GM23338 (cell line): ENCODE data around the gene ZNF276. TPM values are rescaled to one million over a fixed set of nuclear protein-coding genes. Genes with fewer than 3 reads are reported as not detected.

ENCODE experiments used
- CREB1 ChIP-seq: fragments of 250-450 bp; sonication (Bioruptor Pico); IDR thresholded peaks from 2 replicates; pipeline ENCODE4 v1.5.0; 2020; ENCODE audit warnings: low read depth, mild to moderate bottlenecking, moderate library complexity
- CTCF ChIP-seq, 2 experiments: fragments of 200-600 bp in 1 of 2; sonication (generic) in 1 of 2; conservative IDR thresholded peaks; 2 replicates each; pipeline versions ENCODE4 v1.5.1 to v1.6.1; 2016 to 2017; ENCODE audit warnings: antibody characterized with exemption in 2 of 2, low read depth in 2 of 2, mild to moderate bottlenecking in 2 of 2, moderate library complexity in 1 of 2
- EZH2 ChIP-seq: fragments of 200-600 bp; sonication (generic); IDR thresholded peaks from one replicate; pipeline ENCODE4 v1.8.0; 2017; ENCODE audit warnings: antibody characterized with exemption, mild to moderate bottlenecking, low read depth; ENCODE audit not compliant: unreplicated experiment
- EZH2phosphoT487 ChIP-seq: fragments of 200-600 bp; sonication (generic); IDR thresholded peaks from one replicate; pipeline ENCODE4 v1.8.1; 2018; ENCODE audit warnings: antibody characterized with exemption; ENCODE audit not compliant: unreplicated experiment
- REST ChIP-seq: IDR thresholded peaks from one replicate; pipeline ENCODE4 v1.6.1; 2018; ENCODE audit warnings: antibody characterized with exemption; ENCODE audit not compliant: unreplicated experiment
- ZNF114 ChIP-seq: fragments of 250-450 bp; sonication (Bioruptor Pico); IDR thresholded peaks from 2 replicates; pipeline ENCODE4 v1.5.0; 2020; ENCODE audit warnings: mild to moderate bottlenecking, moderate library complexity
- ZNF331 ChIP-seq: fragments of 250-450 bp; sonication (Bioruptor Pico); IDR thresholded peaks from 2 replicates; pipeline ENCODE4 v1.5.0; 2020; ENCODE audit warnings: low read depth, mild to moderate bottlenecking, moderate library complexity
- ZNF462 ChIP-seq: fragments of 250-450 bp; sonication (Bioruptor Pico); IDR thresholded peaks from 2 replicates; pipeline ENCODE4 v1.5.0; 2020; ENCODE audit warnings: mild to moderate bottlenecking, moderate library complexity
- polyA plus RNA-seq: library from polyadenylated mRNA; unstranded; fragments of >200 nt; fragmentation: Nextera tagmentation; extraction: Ambion mirVana; gene quantifications from 2 replicates; pipeline ENCODE4 v1.2.1, GENCODE V29; 2016
- total RNA-seq: library from RNA; depleted of rRNA; stranded (reverse); fragments of >200 nt; shearing (Covaris generic); gene quantifications from 2 replicates; pipeline ENCODE4 v1.2.3, GENCODE V29; 2014

Gene ZNF276
- total and polyA plus RNA-seq, 2 experiments from 2014 or later, result 3.4 to 15.6 TPM

GRCh38 chr16:89733792-89734191 lies 12.5 kb downstream of the ZNF276 start (continued):
- TF ChIP-seq ZNF462 (no peak), EZH2phosphoT487 (no peak), EZH2 (no peak), ZNF331 (CRISPR knock-in tag) (no peak), REST (no peak), CREB1 (no peak), ZNF114 (CRISPR knock-in tag) (no peak), CTCF (conservative IDR thresholded peaks at IDR 0.05; ENCODE audit: low read depth in 2 of 2) (no peak)
